ENCODE data around the gene CLDN22.

CLDN22 gene

GRCh38 chr4:183320211-183321059, at the start of gene CLDN22:
Gene CLDN22 (minus strand): TSS chr4:183320276. CDS start chr4:183320218, 58 bp downstream.
- DNase-seq, result no peak

- DNase-seq, result no peak
Measured at GRCh38 chr4:183369073-183369472, 49.0 kb upstream of the CLDN22 start.

- no peak for DNase-seq
Measured at GRCh38 chr4:183366206-183366835, 46.2 kb upstream of the CLDN22 start.

- no peak for DNase-seq
Measured at GRCh38 chr4:183364025-183364424, 43.9 kb upstream of the CLDN22 start.

- no peak for DNase-seq
Measured at GRCh38 chr4:183362916-183363542, 43.0 kb upstream of the CLDN22 start.

GRCh38 chr4:183362036-183362435, 42.0 kb upstream of the CLDN22 start:
- no peak for DNase-seq

- DNase-seq, result no peak
Measured at GRCh38 chr4:183360161-183360919, 40.3 kb upstream of the CLDN22 start.

GRCh38 chr4:183358215-183358755, 38.2 kb upstream of the CLDN22 start:
- no peak for DNase-seq

GRCh38 chr4:183356931-183357675, 37.0 kb upstream of the CLDN22 start:
- DNase-seq, result no peak

GRCh38 chr4:183356173-183356830, 36.2 kb upstream of the CLDN22 start:
- DNase-seq, result no peak

- no peak for DNase-seq
Measured at GRCh38 chr4:183355405-183355804, 35.3 kb upstream of the CLDN22 start.

GRCh38 chr4:183354219-183354618, 34.1 kb upstream of the CLDN22 start:
- DNase-seq, result no peak

- no peak for DNase-seq
Measured at GRCh38 chr4:183353557-183353956, 33.5 kb upstream of the CLDN22 start.

GRCh38 chr4:183352546-183352945, 32.5 kb upstream of the CLDN22 start:
- DNase-seq, result no peak

GRCh38 chr4:183350317-183351071, 30.4 kb upstream of the CLDN22 start:
- DNase-seq, result no peak

GRCh38 chr4:183349673-183350072, 29.6 kb upstream of the CLDN22 start:
- DNase-seq, result peak in 1 of 2 experiments; percentile 9

- peak; percentile 44 to 59 for DNase-seq
Measured at GRCh38 chr4:183348706-183349659, 28.9 kb upstream of the CLDN22 start.

- DNase-seq, result no peak
Measured at GRCh38 chr4:183348136-183348535, 28.1 kb upstream of the CLDN22 start.

- DNase-seq, result no peak
Measured at GRCh38 chr4:183347566-183347965, 27.5 kb upstream of the CLDN22 start.
